Stimulated activated naive CD4-positive, alpha-beta T cell treated with Interleukin-2 at 50 U/mL for 16 hours (primary cell): ENCODE results near the gene PTBP1.
"Not testable (repeated sequence)": the region's sequence is repeated elsewhere in the genome, so short reads cannot be mapped to it uniquely, and the experiment has no call there.

ENCODE experiments used
- DNase-seq: peaks from one replicate; lab custom pipeline; 2025; lab: John Stamatoyannopoulos, UW

PTBP1 gene

GRCh38 chr19:810883-811489 is 13.7 kb downstream of the PTBP1 start:
- DNase-seq = no peak

DNA sequence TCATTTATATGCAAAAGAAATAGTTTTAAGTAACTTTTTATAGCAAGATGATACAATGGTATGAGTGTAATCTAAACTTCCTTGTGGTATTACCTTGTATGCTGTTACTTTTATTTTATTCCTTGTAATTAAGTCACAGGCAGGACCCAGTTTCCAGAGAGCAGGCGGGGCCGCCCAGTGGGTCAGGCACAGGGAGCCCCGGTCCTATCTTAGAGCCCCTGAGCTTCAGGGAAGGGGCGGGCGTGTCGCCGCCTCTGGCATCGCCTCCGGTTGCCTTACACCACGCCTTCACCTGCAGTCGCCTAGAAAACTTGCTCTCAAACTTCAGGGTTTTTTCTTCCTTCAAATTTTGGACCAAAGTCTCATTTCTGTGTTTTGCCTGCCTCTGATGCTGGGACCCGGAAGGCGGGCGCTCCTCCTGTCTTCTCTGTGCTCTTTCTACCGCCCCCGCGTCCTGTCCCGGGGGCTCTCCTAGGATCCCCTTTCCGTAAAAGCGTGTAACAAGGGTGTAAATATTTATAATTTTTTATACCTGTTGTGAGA is 14.3 kb downstream of the PTBP1 start:
- no peak for DNase-seq

DNA sequence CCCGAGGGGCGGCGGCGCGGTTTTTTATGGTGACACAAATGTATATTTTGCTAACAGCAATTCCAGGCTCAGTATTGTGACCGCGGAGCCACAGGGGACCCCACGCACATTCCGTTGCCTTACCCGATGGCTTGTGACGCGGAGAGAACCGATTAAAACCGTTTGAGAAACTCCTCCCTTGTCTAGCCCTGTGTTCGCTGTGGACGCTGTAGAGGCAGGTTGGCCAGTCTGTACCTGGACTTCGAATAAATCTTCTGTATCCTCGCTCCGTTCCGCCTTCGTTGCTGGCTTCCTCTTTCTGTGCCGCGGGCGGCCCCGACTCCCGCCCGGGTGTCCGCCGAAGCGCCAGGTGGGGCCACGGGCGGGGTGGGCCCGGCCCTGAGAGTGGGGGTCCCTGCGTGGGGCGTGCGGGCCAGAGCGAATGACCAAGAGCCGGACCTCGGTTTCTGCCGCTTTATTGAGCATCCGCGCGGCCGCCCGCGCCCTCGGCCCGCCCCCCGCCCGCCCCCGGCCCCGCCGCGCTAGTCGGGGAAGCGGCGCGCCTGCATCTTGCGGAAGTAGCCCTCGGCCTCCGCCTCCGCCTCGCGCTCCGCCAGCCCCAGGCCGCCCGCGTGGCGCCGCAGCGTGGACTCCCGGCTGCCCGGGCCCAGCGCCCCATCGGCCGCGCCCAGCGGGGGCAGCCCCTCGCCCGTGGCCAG is 14.9 kb downstream of the PTBP1 start:
- no peak for DNase-seq

DNA sequence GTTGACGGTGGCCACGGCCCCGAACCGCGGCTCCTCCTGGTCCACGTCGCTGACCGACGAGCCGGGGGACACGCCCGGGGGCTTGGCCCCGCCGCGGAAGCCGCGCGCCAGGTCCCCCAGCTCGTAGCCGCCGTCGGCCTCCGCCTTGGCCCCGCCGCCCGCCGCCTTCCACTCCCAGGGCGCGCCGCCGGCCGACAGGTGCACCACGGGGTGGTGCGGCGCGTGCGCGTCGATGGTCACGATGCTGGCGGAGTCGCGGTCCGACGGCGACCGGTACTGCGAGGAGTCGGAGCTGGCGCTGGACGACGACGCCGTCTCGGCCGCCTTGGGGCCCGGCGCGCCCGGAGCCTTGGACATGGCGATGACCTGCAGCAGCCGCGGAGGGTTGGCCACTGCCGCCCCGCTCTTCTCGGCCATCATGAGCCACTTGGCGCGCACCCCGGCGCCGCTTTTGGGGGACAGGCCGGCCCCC is 15.5 kb downstream of the PTBP1 start:
- DNase-seq = no peak

DNA sequence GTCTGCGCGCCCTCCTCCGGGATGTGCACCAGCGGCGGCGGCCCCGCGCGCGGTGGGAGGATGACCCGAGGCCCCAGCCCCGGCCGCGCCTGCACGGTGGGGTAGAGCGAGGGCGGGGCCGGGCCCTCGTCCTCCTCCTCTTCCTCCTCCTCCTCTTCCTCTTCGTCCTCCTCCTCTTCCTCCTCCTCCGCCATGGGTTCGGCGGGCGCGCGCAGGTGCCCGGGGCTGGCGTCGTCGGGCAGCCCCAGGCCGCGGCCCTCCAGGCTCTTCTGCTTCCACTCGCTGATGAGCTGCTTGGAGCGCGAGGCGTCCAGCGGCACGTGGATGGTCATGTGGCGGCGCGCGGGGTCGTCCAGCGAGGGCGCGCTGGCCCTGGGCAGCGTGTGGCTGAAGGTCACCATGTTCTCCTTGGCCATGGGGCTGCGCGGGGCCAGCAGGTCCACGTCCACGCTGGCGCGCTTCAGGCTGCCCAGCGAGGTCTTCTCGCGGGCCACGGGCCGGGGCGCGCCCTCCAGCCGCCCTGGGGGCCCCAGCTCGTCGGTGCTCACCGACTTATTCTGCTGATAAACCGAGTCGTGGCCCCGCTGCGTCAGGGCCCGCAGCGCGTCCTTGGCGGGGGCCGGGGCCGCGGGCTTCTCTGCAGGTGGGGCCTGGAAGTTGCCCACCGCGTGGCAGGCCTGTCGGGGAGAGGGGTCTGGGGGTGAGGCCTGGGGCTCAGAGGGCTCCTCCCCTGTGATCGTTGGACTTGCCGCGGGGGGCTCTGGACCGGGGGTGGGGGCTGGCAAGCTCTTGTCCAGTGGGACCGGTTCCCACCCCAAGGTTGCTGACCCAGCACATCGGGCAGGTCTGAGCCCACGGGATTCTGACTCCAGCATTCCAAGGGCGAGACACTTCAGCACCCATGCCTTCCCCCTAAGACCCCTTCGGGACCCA is 16.2 kb downstream of the PTBP1 start:
- DNase-seq = no peak

GRCh38 chr19:814152-815078 is 17.2 kb downstream of the PTBP1 start:
- DNase-seq = no peak

- DNase-seq = no peak
These were observed 18.0 kb downstream of the PTBP1 start for GRCh38 chr19:815079-815774.

DNA sequence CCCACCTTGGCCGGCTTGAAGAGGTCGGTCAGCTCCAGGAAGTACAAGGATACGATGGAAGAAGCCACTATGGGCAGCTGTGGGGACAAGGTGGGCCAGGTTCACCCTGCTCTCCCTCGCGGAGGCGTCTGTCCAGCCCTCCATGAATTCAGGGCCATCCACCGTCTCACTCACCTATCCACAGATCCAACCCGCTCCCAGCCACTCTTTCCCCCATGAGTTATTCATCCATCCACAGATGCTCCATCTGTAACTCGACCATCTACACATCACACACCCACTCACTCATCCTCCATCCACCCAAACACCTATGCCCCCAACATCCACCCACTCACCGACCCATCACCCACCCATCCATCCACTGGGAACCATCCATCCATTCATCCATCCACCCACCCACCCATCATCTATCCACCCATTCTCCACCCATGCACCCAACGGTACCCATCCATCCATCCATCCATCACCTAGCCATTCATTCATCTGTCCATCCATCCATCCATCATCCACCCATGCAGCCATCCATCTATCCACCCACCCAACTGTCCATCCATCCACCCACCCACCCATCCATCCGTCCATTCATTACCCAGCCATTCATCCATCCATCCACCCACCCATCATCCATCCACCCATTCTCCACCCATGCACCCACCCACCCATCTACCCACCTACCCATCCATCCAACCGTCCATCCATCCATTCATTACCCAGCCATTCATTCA is 18.7 kb downstream of the PTBP1 start:
- no peak for DNase-seq

GRCh38 chr19:816500-816857 is 19.2 kb downstream of the PTBP1 start:
- DNase-seq = no peak

- DNase-seq = not testable (repeated sequence)
These were observed 23.0 kb downstream of the PTBP1 start for GRCh38 chr19:820212-820611.

GRCh38 chr19:821231-821824 is 24.1 kb downstream of the PTBP1 start:
- DNase-seq = no peak

- no peak for DNase-seq
These were observed 24.7 kb downstream of the PTBP1 start, which contains the start of gene PLPPR3 for GRCh38 chr19:821825-822503. Gene PLPPR3, minus strand, starts transcription at chr19:821955. Its CDS starts 396 bp downstream, at chr19:821559.

DNA sequence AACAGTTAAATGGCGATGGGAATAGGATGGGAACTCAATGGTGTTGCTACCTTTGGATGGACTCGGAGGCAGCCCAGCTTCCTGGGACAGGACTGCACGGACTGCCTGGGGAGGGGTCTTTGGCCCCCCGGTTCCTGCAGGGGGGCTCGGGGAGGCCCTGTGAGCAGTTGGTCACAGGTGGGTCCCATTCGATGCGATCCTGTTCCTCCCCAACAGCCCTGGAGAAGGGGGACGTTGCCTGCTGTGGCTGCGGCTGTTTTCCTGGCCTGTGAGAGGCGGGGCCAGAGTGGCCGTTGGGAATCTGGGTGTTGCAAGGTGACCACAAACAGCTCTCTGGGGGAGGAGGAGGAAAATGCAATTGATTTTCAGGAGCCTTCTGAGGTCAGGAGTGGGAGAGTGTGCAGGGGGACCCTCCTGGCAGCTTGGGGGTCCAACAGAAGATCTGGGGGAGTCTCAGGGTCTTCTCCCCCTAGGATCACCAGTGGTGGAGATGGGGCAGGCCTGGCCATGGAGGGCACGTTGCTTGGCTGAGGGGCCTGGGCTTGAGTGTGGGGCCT is 26.4 kb downstream of the PTBP1 start:
- no peak for DNase-seq

DNA sequence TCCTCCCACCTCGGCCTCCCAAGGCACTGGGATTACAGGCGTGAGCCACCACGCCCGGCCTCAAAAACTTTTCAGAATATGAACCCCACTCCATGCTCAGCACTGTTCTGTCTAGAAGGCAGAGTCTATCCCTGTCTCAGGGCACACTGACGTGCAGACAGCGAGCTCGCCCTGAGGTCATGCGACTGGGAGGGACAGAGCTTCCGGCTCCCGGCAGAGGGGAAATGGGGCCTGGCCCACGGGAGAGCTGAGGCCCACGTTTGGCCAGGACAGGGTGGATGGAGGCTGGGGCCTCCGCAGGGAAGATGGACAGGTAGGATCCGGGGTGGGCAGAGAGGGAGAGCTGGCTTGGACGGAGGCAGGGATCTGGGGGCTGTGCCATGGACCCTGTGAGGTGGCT is 27.6 kb downstream of the PTBP1 start:
- no peak for DNase-seq

DNA sequence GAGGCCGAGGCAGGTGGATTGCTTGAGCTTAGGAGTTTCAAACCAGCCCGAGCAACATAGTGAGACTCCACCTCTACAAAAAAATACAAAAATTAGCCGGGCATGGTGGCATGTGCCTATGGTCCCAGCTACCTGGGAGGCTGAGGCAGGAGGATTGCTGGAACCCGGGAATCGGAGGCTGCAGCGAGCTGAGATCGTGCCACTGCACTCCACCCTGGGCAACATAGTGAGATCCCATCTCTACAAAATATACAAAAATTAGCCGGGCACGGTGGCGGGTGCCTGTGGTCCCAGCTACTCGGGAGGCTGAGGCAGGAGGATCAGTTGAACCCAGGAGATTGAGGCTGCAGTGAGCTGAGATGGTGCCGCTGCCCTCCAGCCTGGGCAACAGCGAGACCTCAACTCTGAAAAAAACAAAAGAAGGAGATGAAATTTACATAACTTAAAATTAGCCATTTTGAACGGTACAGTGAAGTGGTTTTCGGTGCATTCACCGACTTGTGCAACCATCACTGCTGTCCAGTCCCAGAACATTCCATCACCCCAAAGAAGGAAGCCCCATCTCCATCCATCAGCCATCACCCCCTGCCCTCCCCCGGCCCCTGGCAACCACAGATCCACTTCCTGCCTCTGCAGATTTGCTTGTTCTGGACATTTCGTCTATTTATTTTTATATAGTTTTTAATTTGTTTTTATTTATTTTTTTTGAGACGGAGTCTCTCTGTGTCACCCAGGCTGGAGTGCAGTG is 28.8 kb downstream of the PTBP1 start:
- DNase-seq = no peak

DNA sequence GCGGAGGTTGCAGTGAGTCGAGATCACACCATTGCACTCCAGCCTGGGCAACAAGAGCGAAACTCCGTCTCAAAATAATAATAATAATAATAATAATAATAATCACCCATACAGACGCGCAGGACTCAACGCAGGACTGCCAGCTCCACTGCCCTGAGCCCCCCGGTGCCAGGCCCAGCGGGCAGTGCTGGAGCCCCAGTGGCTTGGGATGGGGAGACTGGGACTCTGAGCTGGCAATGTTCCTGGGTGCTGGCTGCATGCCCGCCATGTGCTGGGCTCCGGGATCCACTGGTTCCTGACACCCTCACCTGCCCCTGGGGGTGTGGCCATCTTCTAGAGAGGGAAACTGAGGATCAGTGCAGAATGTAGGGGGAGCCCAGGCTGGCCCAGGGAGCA is 30.1 kb downstream of the PTBP1 start:
- DNase-seq = no peak

GRCh38 chr19:827710-828321 is 30.6 kb downstream of the PTBP1 start, which contains the start of gene AZU1:
Gene AZU1, plus strand, starts transcription at chr19:827837. Its CDS starts 10 bp downstream, at chr19:827847.
- no peak for DNase-seq
